Panc1 (cell line): ENCODE results near the gene ELAVL1. TPM values are rescaled to one million over a fixed set of nuclear protein-coding genes. Genes with fewer than 3 reads are reported as not detected.
A peak's percentile ranks its signal among the peaks of the same experiment; 100 is the strongest.

Experiments used
- ATAC-seq: fragments of 200-7000 bp; cut with Tn5 transposase; 2 replicates; pipeline ENCODE4 v1.9.1; 2020; ENCODE audit warnings: mild to moderate bottlenecking, moderate library complexity
- BruUV-seq: library from RNA; stranded (reverse); fragments of 400-500 nt; replicated peaks from 2 replicates; lab custom pipeline; 2021; lab: Mats Ljungman, UMichigan
- CTCF ChIA-PET: fragments of 300-600 bp; sonication (Branson Sonifier 250); formaldehyde crosslinking; loops from one replicate; lab custom pipeline; 2022; ENCODE audit warnings: antibody characterized with exemption; lab: Charles Lee
- POLR2A ChIA-PET: fragments of 300-600 bp; sonication (Branson Sonifier 250); formaldehyde crosslinking; loops from one replicate; lab custom pipeline; 2022; ENCODE audit warnings: antibody characterized with exemption; lab: Charles Lee
- DNase-seq: peaks from one replicate; pipeline ENCODE4 v3.0.0-alpha.2; 2010; ENCODE audit warnings: low read depth, low spot score
- H3K27ac ChIP-seq: 2 replicates; pipeline ENCODE4 v1.5.1; 2011; ENCODE audit warnings: mild to moderate bottlenecking, low read length, inconsistent platforms
- H3K27me3 ChIP-seq: fragments of 200-500 bp; sonication (Bioruptor generic); 2 replicates; pipeline ENCODE4 v1.6.0; 2014; ENCODE audit warnings: low read length, inconsistent platforms; ENCODE audit not compliant: control insufficient read depth, insufficient read depth
- H3K36me3 ChIP-seq: fragments of 200-500 bp; sonication (Bioruptor generic); 2 replicates; pipeline ENCODE4 v1.5.1; 2014; ENCODE audit warnings: inconsistent platforms, mild to moderate bottlenecking, low read length, moderate library complexity; ENCODE audit not compliant: control insufficient read depth, insufficient read depth
- H3K4me1 ChIP-seq: 2 replicates; pipeline ENCODE4 v1.5.1; 2011; ENCODE audit warnings: inconsistent platforms, mild to moderate bottlenecking, low read length, moderate library complexity; ENCODE audit not compliant: control insufficient read depth, insufficient read depth
- H3K4me3 ChIP-seq, 2 experiments: 2 replicates each; pipeline ENCODE4 v1.5.1; 2011 to 2012; ENCODE audit warnings: low read depth in 2 of 2, low read length in 2 of 2, mild to moderate bottlenecking in 2 of 2, inconsistent platforms in 1 of 2, moderate library complexity in 1 of 2
- H3K9me3 ChIP-seq: fragments of 200-500 bp; sonication (Bioruptor generic); 2 replicates; pipeline ENCODE4 v1.5.1; 2014; ENCODE audit warnings: low read depth, mild to moderate bottlenecking, inconsistent platforms, low read length, moderate library complexity; ENCODE audit not compliant: control insufficient read depth, insufficient read depth
- CTCF ChIP-seq: fragments of 450-650 bp; IDR thresholded peaks from 2 replicates; pipeline ENCODE4 v1.5.1; 2017; ENCODE audit warnings: mild to moderate bottlenecking
- POLR2AphosphoS5 ChIP-seq: IDR thresholded peaks from 2 replicates; pipeline ENCODE4 v1.6.1; 2012; ENCODE audit warnings: mild to moderate bottlenecking, low read depth, low read length, moderate library complexity
- REST ChIP-seq, 2 experiments: IDR thresholded peaks; 2 replicates each; pipeline ENCODE4 v1.6.1; 2011 to 2012; ENCODE audit warnings: low read depth in 2 of 2, control low read depth in 1 of 2, low read length in 1 of 2, mild to moderate bottlenecking in 1 of 2, moderate library complexity in 1 of 2; ENCODE audit not compliant: insufficient read depth in 1 of 2
- SIN3A ChIP-seq: IDR thresholded peaks from 2 replicates; pipeline ENCODE4 v1.6.1; 2012; ENCODE audit warnings: low read depth, mild to moderate bottlenecking, low read length, moderate library complexity, borderline replicate concordance; ENCODE audit not compliant: insufficient read depth
- TCF7L2 ChIP-seq: IDR thresholded peaks from 2 replicates; pipeline ENCODE4 v1.6.1; 2011; ENCODE audit warnings: mild to moderate bottlenecking, low read depth, low read length, inconsistent platforms
- in situ Hi-C: cut with HindIII; loops from 2 replicates; pipeline ENCODE4 v1.10.0; 2016; ENCODE audit warnings: low sequenced_read_pairs, low pct_unique_long_range_greater_than_20kb
- intact Hi-C: fragments of 100-400 bp; cut with micrococcal nuclease; formaldehyde crosslinking; loops from one replicate; pipeline ENCODE4 v1.10.0; 2022; ENCODE audit not compliant: unreplicated experiment
- total RNA-seq: library from RNA; stranded (reverse); gene quantifications from one replicate; pipeline ENCODE4 v1.2.1, GENCODE V29; 2021; ENCODE audit not compliant: unreplicated experiment

ELAVL1 gene
- total RNA-seq, 1 experiment from 2014 or later, result 123 TPM

- ChIA-PET CTCF (no interaction called here), POLR2A (no interaction called here)
- ATAC-seq (no peak), DNase-seq (no peak)
- in situ Hi-C loops (no loop called here), intact Hi-C loops (no loop called here)
- no peaks in the 10 kb centered on the region for H3K27me3 ChIP-seq
- no peak overlapping the region for H3K4me3 ChIP-seq
- peaks cover 10% of the 10 kb centered on the region for H3K4me1 ChIP-seq
- no peaks in the 10 kb centered on the region for H3K36me3 ChIP-seq
- no TSS peak for BruUV-seq
- no peak overlapping the region for H3K27ac ChIP-seq
- H3K9me3 ChIP-seq, result no peaks in the 10 kb centered on the region
- TF ChIP-seq POLR2AphosphoS5, result no peak
- no peak for TF ChIP-seq TCF7L2
- no peak for TF ChIP-seq CTCF
- TF ChIP-seq REST (IDR thresholded peaks at IDR 0.05; ENCODE audit: insufficient read depth in 1 of 2, low read depth in 2 of 2, low read length in 1 of 2), result no peak
- no peak for TF ChIP-seq SIN3A
These were observed 91.3 kb downstream of the ELAVL1 start for GRCh38 chr19:7914099-7914498.

- Histone ChIP-seq H3K27me3 (no peaks in the 10 kb centered on the region), H3K4me3 (no peak overlapping the region), H3K4me1 (peaks cover 10% of the 10 kb centered on the region), H3K27ac (no peak overlapping the region), H3K36me3 (no peaks in the 10 kb centered on the region), H3K9me3 (no peaks in the 10 kb centered on the region)
- ATAC-seq, result no peak
- TF ChIP-seq TCF7L2, result no peak
- peak; percentile 38; the same call in 1 of the 2 replicates for TF ChIP-seq POLR2AphosphoS5
- no peak for TF ChIP-seq SIN3A
- ChIA-PET POLR2A (interaction anchor here (0.7 kb wide), 1 partner anchor 583 kb away, joined by 3 read pairs; no protein-coding TSS in a partner anchor), CTCF (no interaction called here)
- in situ Hi-C loops, result no loop called here
- no peak for DNase-seq
- intact Hi-C loops, result no loop called here
- BruUV-seq, result TSS peak; percentile 92
These were observed 91.8 kb downstream of the ELAVL1 start for GRCh38 chr19:7913652-7914051.
